H9 (cell line): Measurements from ENCODE around the gene SRGAP1. TPM values are rescaled to one million over a fixed set of nuclear protein-coding genes. Genes with fewer than 3 reads are reported as not detected.

ENCODE experiments used
- DNase-seq: peaks from one replicate; pipeline ENCODE4 v3.0.0-alpha.2; 2017
- H2AFZ ChIP-seq: one replicate; pipeline ENCODE4 v1.6.1; 2013; ENCODE audit warnings: mild to moderate bottlenecking, low read length, control low read depth, moderate library complexity
- H2AK5ac ChIP-seq: 2 replicates; pipeline ENCODE4 v1.6.1; 2013; ENCODE audit warnings: low read length, control low read depth, mixed read lengths; ENCODE audit not compliant: insufficient read length
- H2BK120ac ChIP-seq: one replicate; pipeline ENCODE4 v1.6.1; 2013; ENCODE audit warnings: low read depth, mild to moderate bottlenecking, low read length, control low read depth, inconsistent platforms; ENCODE audit not compliant: poor library complexity, severe bottlenecking
- H2BK12ac ChIP-seq: 2 replicates; pipeline ENCODE4 v1.6.1; 2013; ENCODE audit warnings: low read length, control low read depth, mixed read lengths, low read depth; ENCODE audit not compliant: insufficient read length
- H2BK15ac ChIP-seq: 2 replicates; pipeline ENCODE4 v1.6.1; 2013; ENCODE audit warnings: low read depth, low read length, control low read depth
- H2BK20ac ChIP-seq: one replicate; pipeline ENCODE4 v1.6.1; 2013; ENCODE audit warnings: low read depth, mild to moderate bottlenecking, low read length, control low read depth, inconsistent platforms; ENCODE audit not compliant: poor library complexity, severe bottlenecking
- H2BK5ac ChIP-seq: 2 replicates; pipeline ENCODE4 v1.6.1; 2013; ENCODE audit warnings: low read length, control low read depth, mixed read lengths; ENCODE audit not compliant: insufficient read length
- H3K14ac ChIP-seq: 2 replicates; pipeline ENCODE4 v1.6.1; 2013; ENCODE audit warnings: low read length, control low read depth; ENCODE audit not compliant: insufficient read depth
- H3K18ac ChIP-seq: 2 replicates; pipeline ENCODE4 v1.6.1; 2013; ENCODE audit warnings: low read depth, mild to moderate bottlenecking, mixed read lengths, low read length, control low read depth; ENCODE audit not compliant: insufficient read length
- H3K23ac ChIP-seq: 2 replicates; pipeline ENCODE4 v1.6.1; 2013; ENCODE audit warnings: low read length, control low read depth, mixed read lengths, low read depth; ENCODE audit not compliant: insufficient read length
- H3K23me2 ChIP-seq: 2 replicates; pipeline ENCODE4 v1.6.1; 2013; ENCODE audit warnings: low read depth, mild to moderate bottlenecking, mixed read lengths, low read length, control low read depth; ENCODE audit not compliant: insufficient read length, poor library complexity, severe bottlenecking
- H3K27ac ChIP-seq: 2 replicates; pipeline ENCODE4 v1.5.1; 2013; ENCODE audit warnings: low read length, control low read depth, mixed read lengths, low read depth; ENCODE audit not compliant: insufficient read length
- H3K27me3 ChIP-seq: 2 replicates; pipeline ENCODE4 v1.6.1; 2013; ENCODE audit warnings: low read length, control low read depth, inconsistent platforms; ENCODE audit not compliant: insufficient read depth
- H3K4ac ChIP-seq: 2 replicates; pipeline ENCODE4 v1.6.1; 2013; ENCODE audit warnings: low read depth, mild to moderate bottlenecking, control low read depth, inconsistent platforms, low read length, moderate library complexity
- H3K4me1 ChIP-seq: 2 replicates; pipeline ENCODE4 v1.6.1; 2013; ENCODE audit warnings: low read length, control low read depth, inconsistent platforms; ENCODE audit not compliant: insufficient read depth
- H3K4me2 ChIP-seq: 2 replicates; pipeline ENCODE4 v1.6.1; 2013; ENCODE audit warnings: low read length, control low read depth, mixed read lengths; ENCODE audit not compliant: insufficient read length, insufficient read depth
- H3K56ac ChIP-seq: 2 replicates; pipeline ENCODE4 v1.6.1; 2013; ENCODE audit warnings: low read depth, mild to moderate bottlenecking, mixed read lengths, low read length, control low read depth; ENCODE audit not compliant: insufficient read length
- H3K79me1 ChIP-seq: 2 replicates; pipeline ENCODE4 v1.6.1; 2013; ENCODE audit warnings: low read depth, mild to moderate bottlenecking, moderate library complexity, low read length, control low read depth, inconsistent platforms; ENCODE audit not compliant: insufficient read depth, poor library complexity, severe bottlenecking
- H3K79me2 ChIP-seq: 2 replicates; pipeline ENCODE4 v1.6.1; 2013; ENCODE audit warnings: low read length, control low read depth, inconsistent platforms; ENCODE audit not compliant: insufficient read depth
- H3K9ac ChIP-seq: 2 replicates; pipeline ENCODE4 v1.6.1; 2013; ENCODE audit warnings: low read length, control low read depth, mixed read lengths; ENCODE audit not compliant: insufficient read length; ENCODE audit errors: extremely low read depth
- H3K9me3 ChIP-seq: one replicate; pipeline ENCODE4 v1.6.1; 2013; ENCODE audit warnings: low read depth, low read length, inconsistent platforms; ENCODE audit not compliant: control insufficient read depth
- H3T11ph ChIP-seq: one replicate; pipeline ENCODE4 v1.6.1; 2013; ENCODE audit warnings: mild to moderate bottlenecking, low read length, control low read depth, inconsistent platforms
- H4K20me1 ChIP-seq: one replicate; pipeline ENCODE4 v1.6.1; 2013; ENCODE audit not compliant: control insufficient read depth, insufficient read length, insufficient read depth
- H4K5ac ChIP-seq: 2 replicates; pipeline ENCODE4 v1.6.1; 2013; ENCODE audit warnings: low read depth, mild to moderate bottlenecking, mixed read lengths, low read length, control low read depth; ENCODE audit not compliant: insufficient read length
- H4K8ac ChIP-seq: replicated peaks from 2 replicates; pipeline ENCODE4 v1.6.1; 2013; ENCODE audit warnings: low read length, control low read depth, mixed read lengths, low read depth; ENCODE audit not compliant: insufficient read length
- H4K91ac ChIP-seq: 2 replicates; pipeline ENCODE4 v1.6.1; 2013; ENCODE audit warnings: low read depth, mild to moderate bottlenecking, moderate library complexity, mixed read lengths, low read length, control low read depth; ENCODE audit not compliant: insufficient read length
- H3K27ac Mint-ChIP-seq, 3 experiments: 2 replicates in 2 of 3; 3 replicates in 1 of 3; pipeline ENCODE4 v1.8.0; 2020 to 2021; ENCODE audit warnings: mixed read lengths in 3 of 3, mild to moderate bottlenecking in 1 of 3, moderate library complexity in 1 of 3
- H3K27me3 Mint-ChIP-seq: 2 replicates; pipeline ENCODE4 v1.8.0; 2021; ENCODE audit warnings: low read depth, mild to moderate bottlenecking, moderate library complexity, mixed read lengths
- H3K36me3 Mint-ChIP-seq, 3 experiments: 2 replicates in 2 of 3; 3 replicates in 1 of 3; pipeline ENCODE4 v1.8.0; 2020 to 2021; ENCODE audit warnings: low read depth in 3 of 3, mixed read lengths in 3 of 3; ENCODE audit not compliant: insufficient read depth in 1 of 3
- H3K4me1 Mint-ChIP-seq, 2 experiments: 2 replicates each; pipeline ENCODE4 v1.8.0; 2020; ENCODE audit warnings: mixed read lengths in 2 of 2
- H3K4me3 Mint-ChIP-seq, 2 experiments: 2 replicates in 1 of 2; 3 replicates in 1 of 2; pipeline ENCODE4 v1.8.0; 2020 to 2021; ENCODE audit warnings: mild to moderate bottlenecking in 2 of 2, mixed read lengths in 2 of 2, moderate library complexity in 1 of 2
- H3K9me3 Mint-ChIP-seq, 2 experiments: 2 replicates in 1 of 2; 3 replicates in 1 of 2; pipeline ENCODE4 v1.8.0; 2020; ENCODE audit warnings: mild to moderate bottlenecking in 2 of 2, mixed read lengths in 2 of 2, moderate library complexity in 1 of 2
- CTCF ChIP-seq: fragments of 200-600 bp; sonication (generic); conservative IDR thresholded peaks from 3 replicates; pipeline ENCODE4 v1.8.0; 2021; ENCODE audit warnings: antibody characterized with exemption, mild to moderate bottlenecking
- WGBS: extraction: QIAGEN DNeasy Blood & Tissue Kit; methylation state at CpG from one replicate; pipeline ENCODE4 v1.1.7; 2013; ENCODE audit warnings: missing lambda C conversion rate, low lambda C conversion rate, mixed read lengths; ENCODE audit not compliant: insufficient read length; ENCODE audit errors: extremely low coverage; 5-methylcytosine and 5-hydroxymethylcytosine counted together
- total RNA-seq: library from RNA; stranded (reverse); gene quantifications from 2 replicates; pipeline ENCODE4 v1.2.1, GENCODE V29; 2021

The SRGAP1 gene
- total RNA-seq, 1 experiment from 2014 or later = 4.8 TPM

- Mint-ChIP-seq H3K36me3 (no peaks in the 10 kb centered on the region), H3K9me3 (no peaks in the 10 kb centered on the region), H3K4me1 (peaks cover 8 to 10% of the 10 kb centered on the region in 2 experiments; a peak in 3 of 4 replicates), H3K4me3 (no peak overlapping the region), H3K27ac (no peak overlapping the region; a peak in 1 of 7 replicates), H3K27me3 (no peaks in the 10 kb centered on the region)
- Histone ChIP-seq H3K4me1 (peaks cover 4% of the 10 kb centered on the region; the same call in 1 of the 2 replicates), H3K27me3 (no peaks in the 10 kb centered on the region), H3K14ac (no peak overlapping the region), H4K20me1 (no peaks in the 10 kb centered on the region), H3K79me1 (no peaks in the 10 kb centered on the region), H3K27ac (no peak overlapping the region), H4K8ac (no peak overlapping the region), H2BK12ac (no peak overlapping the region), H3K56ac (no peak overlapping the region), H4K91ac (no peak overlapping the region), H3K4me2 (no peak overlapping the region), H2BK120ac (no peak overlapping the region), H2BK15ac (no peak overlapping the region), H3K9me3 (no peaks in the 10 kb centered on the region), H4K5ac (no peak overlapping the region), H2AK5ac (no peak overlapping the region), H2BK5ac (no peak overlapping the region), H3T11ph (no peak overlapping the region), H2BK20ac (no peak overlapping the region), H3K79me2 (no peaks in the 10 kb centered on the region), H2AFZ (no peak overlapping the region), H3K23ac (no peak overlapping the region), H3K23me2 (no peaks in the 10 kb centered on the region), H3K4ac (no peak overlapping the region), H3K9ac (no peak overlapping the region), H3K18ac (no peak overlapping the region)
- no peak for TF ChIP-seq CTCF
- WGBS = no CpG with 5 or more reads among the region's 4 CpGs
- no peak for DNase-seq
These were observed 135.7 kb downstream of the SRGAP1 start for GRCh38 chr12:63980211-63980610.
